ENCODE data around the gene ULBP2.
"Not testable (repeated sequence)": the region's sequence is repeated elsewhere in the genome, so short reads cannot be mapped to it uniquely, and the experiment has no call there.

Gene ULBP2

DNA sequence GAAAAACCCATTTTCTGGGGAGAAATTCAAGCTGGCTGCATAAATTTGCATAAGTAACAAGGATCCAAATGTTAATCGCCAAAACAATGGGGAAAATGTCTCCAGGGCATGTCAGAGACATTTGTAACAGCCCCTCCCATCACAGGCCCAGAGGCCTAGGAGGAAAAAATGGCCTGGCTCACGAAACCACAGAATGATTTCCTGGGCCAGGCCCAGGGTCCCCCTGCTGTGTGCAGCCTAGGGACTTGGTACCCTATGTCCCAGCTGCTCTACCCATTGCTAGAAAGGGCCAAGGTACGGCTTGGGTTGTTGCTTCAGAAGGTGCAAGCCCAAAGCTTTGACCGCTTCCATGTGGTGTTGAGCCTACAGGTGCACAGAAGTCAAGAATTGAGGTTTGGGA, 33.3 kb upstream of the ULBP2 start:
- not testable (repeated sequence) for H3K4me3 ChIP-seq (ENCODE audit: low read depth, low read length)

DNA sequence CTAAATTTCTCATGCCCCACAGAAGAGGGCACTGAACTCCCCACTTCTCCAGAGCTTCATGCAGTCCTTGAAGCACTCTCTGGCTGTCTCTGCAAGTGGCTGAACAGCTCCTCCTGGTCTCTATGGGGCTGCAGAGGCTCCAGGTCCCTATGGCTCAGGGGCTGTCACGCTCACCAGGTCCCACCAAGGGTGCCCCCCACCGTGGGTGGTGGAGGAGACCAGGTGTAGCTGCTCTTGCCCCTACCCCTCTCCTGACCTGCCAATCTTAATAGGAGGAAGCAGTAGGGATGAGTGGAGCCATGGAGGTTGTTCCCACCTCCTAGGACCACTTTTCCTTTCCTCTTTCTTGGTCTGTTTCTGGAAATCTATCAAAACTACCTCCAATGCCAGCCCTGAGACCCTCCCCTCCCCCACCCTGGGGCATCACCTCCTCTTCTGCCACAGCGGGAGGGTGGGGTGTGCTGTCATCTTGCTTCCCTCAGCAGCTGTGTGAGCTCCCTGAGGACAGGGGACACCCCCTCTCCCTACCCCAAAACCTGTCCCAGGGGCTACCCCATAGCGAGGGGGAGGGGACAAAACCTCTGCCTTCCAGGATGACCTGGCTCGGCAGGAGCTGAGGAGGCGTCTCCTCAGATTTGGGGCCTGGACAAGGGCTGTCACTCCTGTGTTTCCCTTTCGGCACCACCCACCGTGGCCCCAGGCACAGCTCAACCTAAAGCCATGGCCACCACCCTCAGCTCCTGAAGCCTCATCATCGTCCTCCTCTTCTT, 31.9 kb upstream of the ULBP2 start:
- no peak overlapping the region for H3K4me3 ChIP-seq (ENCODE audit: low read depth, low read length)

DNA sequence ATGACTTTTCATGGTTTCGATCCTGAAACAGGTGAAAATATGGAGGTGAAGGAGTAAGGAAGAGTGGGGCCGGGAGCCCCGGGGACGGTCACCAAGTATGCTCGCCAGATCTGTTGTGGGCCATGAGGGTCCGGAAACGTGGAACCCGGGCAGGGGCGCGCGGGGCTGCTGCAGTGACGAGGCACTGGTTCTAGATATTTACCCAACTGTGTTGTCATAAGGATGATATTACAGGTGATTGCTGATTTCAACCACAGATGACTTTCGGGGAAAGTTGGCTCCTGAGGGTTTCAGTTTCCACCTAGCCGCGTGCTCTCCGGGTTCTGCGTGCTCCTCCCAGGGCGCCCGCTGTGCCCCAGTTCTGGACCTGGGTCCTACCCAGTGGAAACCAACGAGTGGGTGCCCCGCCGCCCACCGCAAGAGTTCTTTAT, 31.1 kb upstream of the ULBP2 start:
- H3K4me3 ChIP-seq (ENCODE audit: low read depth, low read length) = no peak overlapping the region

DNA sequence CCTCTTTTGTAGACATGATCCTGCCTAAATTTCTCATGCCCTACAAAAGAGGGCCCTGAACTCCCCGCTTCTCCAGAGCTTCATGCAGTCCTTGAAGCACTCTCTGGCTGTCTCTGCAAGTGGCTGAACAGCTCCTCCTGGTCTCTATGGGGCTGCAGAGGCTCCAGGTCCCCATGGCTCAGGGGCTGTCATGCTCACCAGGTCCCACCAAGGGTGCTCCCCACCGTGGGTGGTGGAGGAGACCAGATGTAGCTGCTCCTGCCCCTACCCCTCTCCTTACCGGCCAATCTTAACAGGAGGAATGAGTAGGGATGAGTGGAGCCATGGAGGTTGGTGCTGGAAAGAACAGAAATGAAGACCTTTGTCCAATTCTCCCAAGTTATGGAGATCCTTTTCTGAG, 29.1 kb upstream of the ULBP2 start:
- H3K4me3 ChIP-seq (ENCODE audit: low read depth, low read length) = not testable (repeated sequence)

DNA sequence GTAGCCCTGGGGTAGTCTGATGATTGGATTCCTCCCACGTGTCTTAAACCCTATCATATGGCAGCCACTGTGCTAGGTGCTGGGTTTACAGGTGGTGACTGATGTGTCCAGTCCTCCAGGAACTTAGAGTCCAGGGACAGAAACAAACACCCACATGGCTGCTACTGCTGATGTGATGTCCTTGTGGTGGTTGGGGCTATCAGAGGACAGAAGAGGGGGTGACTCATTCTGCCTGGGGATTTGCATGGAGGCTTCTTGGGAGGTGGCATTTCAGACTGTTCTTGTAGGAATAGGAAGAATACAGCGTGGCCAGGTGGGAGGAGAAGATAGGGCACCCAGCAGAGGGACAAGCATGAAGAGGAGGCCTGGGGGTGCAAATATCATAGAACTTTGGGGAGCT, 28.7 kb upstream of the ULBP2 start:
- H3K4me3 ChIP-seq (ENCODE audit: low read depth, low read length) = no peak overlapping the region

DNA sequence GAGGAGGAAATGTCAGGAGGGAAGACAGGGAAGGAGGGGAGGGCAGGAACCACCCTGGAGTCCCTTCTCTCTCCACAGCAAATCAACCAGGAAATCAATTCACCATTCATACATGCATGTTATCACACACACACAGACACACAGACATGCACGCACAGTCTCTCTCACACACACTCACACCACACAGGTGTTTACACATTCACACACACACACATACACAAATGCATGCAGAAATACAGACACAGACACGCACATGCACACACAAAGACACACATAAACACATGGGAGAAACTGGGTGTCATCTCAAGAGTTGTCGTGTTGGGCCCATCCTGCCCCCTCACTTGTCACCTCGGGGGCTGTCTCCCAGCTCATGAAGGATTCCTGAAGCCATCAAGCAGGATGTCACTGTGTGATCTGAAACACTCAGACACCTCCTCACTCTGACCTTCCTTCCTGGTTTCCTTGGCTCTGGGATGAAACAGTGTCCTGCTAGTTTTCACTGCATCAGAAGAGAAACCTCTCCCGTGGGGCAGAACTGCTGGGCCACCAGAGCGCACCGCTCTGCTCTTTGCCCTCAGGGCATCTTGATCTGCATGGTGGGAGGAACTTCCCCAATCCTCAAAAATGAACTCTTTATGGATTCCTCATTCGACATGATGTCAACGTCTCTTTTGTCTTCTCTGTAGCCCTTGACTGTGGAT, 28.1 kb upstream of the ULBP2 start:
- no peak overlapping the region for H3K4me3 ChIP-seq (ENCODE audit: low read depth, low read length)

DNA sequence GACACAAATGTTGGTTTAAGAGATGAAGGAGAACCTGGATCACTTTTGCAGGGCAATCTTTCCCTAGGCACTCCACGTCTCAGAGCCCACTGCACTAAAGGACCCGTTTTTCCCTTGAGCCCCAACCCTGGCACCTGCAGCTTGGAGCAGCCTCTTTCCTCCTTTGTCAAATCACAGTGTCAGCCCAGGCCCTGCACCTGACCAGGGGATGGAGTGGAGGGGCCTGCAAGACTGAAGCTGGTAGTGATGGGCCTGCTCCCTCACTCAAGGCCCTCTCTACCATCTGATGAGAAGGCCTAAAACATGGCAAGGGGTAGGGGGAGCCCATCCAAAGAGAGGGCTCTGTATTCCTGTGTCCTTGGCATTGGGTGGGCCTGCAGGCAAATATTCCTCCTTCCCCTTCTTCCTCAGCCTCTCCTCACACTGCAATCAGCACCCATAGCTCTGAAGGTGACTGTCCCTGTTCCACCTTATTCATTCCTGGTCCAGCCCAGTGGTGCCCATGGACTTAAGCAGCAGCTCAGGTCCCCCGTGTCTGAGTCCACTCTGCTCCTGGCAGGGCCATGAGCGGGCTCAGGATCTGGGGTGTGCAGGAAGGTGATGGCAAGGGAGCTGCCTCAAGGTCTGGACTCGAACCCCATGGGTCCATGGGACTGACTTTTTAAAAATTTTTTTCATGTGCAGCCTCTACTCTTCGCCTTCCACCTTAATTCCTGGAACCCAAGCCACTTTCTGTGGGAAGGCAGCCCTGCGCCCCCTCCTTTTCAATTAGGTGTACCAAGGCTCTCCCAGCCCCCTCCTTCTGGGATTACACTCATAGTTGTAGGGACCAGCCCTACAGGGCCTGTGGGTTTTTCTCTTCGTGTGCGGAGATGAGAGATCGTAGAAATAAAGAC, 25.6 kb upstream of the ULBP2 start:
- no peak overlapping the region for H3K4me3 ChIP-seq (ENCODE audit: low read depth, low read length)

DNA sequence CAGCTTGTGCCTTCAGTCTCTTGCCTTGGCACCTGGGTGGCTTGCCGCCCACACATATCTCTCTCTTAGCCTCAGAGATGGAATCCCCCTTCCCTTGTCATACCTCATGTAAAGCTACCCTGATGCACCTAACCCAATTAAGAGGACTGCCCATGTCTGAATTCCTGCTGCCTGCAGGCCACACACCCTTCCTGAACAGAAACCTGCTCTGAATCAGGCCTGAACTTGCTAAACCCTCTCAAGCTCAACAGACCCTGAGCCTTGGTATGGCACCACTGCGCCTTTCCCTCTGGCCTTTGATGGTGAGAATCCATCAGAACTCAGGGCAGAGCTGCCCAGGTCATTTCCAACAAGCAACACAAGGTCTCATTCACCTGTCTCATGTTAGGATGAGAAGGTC, 24.1 kb upstream of the ULBP2 start:
- no peak overlapping the region for H3K4me3 ChIP-seq (ENCODE audit: low read depth, low read length)

DNA sequence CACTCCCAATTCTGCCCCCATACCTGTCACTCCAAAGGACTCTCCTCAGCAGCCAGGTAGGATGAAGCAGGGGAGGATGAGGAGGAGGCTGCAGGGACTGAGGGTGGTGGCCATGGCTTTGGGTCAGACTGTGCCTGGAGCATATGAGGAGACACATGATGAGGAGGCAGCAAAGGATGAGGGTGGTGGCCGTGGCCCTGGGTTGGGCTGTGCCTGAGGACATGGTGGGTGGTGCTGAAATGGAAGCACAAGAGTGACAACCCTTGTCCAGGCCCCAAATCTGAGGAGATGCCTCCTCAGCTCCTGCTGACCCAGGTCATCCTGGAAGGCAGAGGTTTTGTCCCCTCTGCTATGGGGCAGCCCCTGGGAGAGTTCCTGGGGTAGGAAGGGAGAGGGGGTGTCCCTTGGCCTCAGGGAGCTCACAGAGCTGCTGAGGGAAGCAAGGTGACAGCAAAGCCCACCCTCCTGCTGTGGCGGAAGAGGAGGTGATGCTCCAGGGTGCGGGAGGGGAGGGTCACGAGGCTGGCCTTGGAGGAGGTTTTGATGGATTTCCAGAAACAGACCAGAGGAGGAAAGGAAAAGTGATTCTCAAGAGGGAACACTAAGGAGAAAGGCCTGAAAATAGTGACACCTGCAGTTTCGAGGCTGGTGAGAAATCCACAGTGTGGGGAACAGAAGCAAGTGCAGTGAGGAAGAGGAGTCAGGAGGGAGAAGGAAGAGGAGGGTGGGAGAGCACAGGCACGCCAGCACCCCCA, 23.5 kb upstream of the ULBP2 start:
- no peak overlapping the region for H3K4me3 ChIP-seq (ENCODE audit: low read depth, low read length)

DNA sequence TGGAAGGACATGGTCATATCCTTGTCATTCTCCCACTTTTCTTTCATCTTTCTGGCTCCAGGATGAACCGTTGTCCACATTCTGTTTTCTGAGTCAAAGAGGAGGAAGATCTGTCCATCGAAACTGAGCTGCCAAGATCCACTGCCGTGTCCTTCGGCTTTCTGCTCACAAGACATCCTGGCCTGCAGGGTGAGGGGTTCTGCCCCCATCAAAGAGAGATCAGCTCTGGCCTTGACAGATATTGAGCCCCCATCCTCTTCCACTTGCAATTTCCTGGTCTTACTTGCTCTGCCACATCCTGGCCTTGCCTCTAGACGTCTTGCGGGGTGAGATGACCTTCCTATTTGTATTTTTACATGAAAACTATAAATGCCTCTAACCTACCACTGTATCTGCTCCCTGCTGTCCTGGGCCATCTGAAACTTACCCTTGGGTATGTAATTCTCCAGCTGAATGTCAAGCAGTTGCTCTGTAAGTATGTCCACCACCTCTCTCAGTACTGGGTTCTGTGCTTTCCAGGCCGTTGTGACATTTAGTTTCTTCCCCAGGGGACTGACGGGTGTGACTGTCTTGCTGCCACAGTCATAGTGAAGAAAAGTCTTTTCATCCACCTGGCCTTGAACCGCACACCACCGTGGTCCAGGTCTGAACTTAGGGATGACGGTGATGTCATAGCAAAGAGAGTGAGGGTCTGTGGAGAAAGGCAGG, 22.5 kb upstream of the ULBP2 start:
- not testable (repeated sequence) for H3K4me3 ChIP-seq (ENCODE audit: low read depth, low read length)

DNA sequence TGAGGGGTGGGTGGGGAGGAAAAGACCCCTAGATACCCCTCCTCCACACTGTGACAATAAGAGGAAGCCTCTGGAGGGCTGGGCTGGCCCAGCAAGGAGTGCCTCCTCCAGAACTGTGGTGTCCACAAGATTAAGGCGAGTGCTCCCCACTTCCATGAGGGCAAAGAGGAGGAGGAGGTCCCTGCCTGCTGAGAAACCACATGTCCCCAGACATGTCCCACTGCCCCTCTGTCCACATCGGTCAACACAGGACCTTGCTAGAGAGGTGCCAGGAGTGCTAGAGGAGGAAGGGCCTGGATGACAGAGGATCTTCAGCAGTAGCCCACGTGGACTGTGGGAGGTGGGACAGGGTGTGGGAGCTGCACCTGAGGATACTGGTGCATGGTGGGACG, 22.0 kb upstream of the ULBP2 start:
- H3K4me3 ChIP-seq (ENCODE audit: low read depth, low read length) = no peak overlapping the region

DNA sequence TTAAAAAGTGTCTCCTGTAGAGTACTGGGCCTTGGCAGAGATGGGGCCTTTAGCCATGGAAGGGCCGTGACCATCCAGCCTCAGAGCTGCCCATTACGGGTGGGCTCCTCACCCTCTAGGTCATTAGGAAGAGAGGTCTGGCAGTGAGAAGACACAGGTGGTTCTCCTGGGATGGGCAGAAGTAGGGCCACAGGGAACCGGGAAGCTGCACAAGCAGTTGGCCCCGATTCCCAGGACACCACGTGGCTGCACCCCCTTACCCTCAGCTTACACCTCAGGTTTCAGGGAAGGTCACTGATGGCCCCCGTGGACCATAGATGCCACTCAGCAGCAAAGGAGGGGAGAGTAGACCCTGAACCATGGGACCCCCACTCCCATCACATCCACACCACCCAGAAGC, 20.5 kb upstream of the ULBP2 start:
- no peak overlapping the region for H3K4me3 ChIP-seq (ENCODE audit: low read depth, low read length)

DNA sequence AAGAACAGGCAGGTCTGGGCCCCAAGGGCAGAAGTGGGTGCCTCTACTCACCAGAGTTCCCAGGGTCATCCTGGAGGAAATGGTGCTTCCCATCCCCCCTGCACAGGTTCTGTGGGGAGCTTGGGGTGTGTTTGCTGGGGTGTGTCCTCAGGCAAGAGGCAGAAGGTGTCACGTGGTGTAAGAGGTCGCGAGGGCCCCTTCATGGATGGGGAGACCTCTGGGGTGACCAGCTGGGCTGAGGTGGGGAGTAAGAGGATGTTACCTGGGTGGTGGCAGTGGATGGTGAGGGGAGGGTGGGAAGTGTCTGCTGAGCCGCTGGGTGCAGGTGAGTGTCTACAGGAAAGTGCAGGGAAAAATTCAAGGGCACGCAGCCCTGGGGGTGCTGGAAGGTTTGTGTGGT, 19.7 kb upstream of the ULBP2 start:
- peak overlapping the region; percentile 45 for H3K4me3 ChIP-seq (ENCODE audit: low read depth, low read length)

DNA sequence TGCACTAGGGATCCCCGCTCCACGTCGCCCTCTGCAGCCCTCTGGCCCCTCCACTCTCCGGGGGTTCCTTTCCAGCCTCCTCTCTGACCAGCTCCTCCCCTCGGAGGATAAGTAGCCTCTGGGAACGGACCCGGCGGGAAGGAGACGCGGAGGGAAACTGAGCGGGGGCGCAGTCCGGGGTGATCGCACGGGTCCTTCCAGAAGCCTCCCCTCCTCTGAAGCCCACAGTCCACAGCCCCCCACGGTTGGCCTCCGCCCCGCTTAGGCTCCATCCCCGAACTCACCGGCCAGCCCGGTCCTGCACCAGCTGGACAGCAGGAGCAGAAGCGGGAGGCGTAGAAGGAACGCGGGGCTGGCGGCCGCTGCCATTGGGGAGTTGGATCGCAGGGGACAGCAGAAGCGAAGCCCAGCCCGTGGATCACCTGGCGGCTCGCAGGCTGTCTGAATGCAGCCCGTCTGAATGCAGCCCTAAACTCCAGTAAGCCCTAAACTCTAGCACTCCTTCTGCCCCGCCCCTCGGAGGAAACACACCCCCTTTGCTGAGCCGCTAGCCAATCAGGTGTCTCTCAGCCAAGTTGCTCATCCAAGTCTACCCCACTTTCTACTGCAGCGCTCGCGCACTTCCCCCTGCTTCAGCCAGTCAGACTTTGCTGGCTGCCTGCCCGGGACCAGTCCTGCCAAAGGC, 19.0 kb upstream of the ULBP2 start, which contains the start of gene RAET1G:
RAET1G (minus strand) TSS at position 480 of the 685 bp plus-strand sequence; CDS start at position 369, 111 bp downstream.
- peak within 1 kb of the TSS; percentile 45 for H3K4me3 ChIP-seq (ENCODE audit: low read depth, low read length)

DNA sequence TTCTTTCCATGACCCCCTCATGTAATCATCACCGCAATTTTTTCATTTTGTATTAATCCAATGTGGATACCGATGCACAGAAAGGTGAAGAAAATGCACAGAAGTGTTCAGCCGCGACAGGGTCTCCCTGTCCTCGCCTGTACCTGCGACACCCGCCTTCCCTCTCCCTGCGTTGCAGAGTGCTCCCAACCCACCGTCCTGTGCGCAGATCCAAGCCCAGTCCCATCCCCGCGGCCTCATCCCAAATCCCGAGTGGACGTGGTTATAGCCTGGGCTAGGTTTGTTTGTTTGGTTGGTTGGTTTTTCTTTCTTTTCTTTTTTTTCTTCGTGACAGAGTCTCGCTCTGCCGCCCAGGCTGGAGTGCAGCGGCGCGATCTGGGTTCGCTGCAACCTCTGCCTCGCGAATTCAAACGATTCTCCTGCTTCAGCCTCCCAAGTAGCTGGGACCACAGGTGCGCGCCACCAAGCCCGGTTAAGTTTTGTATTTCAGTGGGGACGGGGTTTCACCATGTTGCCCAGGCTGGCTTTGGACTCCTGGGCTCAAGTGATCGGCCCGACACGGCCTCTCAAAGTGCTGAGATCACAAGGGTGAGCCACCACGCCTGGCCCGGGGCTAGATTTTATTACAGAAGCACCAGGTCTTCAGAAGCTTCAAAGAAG, 18.4 kb upstream of the ULBP2 start:
- peak overlapping the region; percentile 9 for H3K4me3 ChIP-seq (ENCODE audit: low read depth, low read length)

DNA sequence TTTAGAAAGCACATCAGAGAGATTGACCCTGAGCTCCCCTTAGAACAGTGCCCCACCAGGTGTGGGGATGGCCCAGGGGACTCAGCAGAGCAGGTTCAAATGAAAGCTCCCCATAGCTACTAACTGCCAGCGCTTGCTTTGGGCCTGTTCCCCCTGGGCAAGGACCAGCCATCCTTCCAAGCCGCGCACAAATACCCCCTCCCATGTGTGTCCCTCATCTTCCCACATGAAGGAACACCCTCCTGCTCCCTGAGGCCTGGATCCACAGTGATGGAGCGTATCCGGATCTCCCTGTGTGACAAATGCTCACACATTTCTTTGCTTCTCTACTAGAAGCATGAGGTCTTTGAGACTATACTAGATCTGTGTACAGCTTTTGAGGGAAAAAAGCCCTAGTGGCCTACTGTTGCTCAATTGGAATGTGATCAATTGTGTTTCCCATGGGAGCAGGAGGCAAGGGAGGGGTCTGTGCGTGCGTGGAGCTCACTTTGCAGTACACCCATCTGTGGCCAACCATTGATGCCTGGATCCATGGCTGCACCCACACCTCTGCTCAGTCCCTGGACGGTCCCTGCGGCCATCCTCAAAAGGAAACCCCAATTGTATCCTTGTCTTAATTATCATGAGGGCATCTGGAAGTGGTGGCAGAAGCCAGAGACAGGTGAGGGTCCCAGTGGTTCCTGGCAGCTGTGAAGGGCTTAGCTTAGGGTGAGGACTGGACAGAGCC, 17.4 kb upstream of the ULBP2 start:
- no peak overlapping the region for H3K4me3 ChIP-seq (ENCODE audit: low read depth, low read length)

DNA sequence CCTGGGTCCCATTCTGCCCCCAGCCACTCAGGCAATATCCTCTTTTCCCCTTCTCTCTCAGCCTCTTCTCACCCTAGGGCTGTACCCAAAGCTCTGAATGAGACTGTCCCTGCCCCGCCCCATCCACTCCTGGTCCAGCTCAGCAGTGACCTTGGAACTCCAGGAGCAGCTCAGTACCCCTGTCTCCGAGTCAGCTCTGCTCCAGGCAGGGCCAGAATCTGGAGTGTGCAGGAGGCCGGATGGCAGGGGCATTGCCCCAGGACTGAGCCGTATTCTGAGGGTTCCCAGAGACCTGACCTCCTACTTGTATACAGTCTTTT, 16.9 kb upstream of the ULBP2 start:
- no peak overlapping the region for H3K4me3 ChIP-seq (ENCODE audit: low read depth, low read length)

DNA sequence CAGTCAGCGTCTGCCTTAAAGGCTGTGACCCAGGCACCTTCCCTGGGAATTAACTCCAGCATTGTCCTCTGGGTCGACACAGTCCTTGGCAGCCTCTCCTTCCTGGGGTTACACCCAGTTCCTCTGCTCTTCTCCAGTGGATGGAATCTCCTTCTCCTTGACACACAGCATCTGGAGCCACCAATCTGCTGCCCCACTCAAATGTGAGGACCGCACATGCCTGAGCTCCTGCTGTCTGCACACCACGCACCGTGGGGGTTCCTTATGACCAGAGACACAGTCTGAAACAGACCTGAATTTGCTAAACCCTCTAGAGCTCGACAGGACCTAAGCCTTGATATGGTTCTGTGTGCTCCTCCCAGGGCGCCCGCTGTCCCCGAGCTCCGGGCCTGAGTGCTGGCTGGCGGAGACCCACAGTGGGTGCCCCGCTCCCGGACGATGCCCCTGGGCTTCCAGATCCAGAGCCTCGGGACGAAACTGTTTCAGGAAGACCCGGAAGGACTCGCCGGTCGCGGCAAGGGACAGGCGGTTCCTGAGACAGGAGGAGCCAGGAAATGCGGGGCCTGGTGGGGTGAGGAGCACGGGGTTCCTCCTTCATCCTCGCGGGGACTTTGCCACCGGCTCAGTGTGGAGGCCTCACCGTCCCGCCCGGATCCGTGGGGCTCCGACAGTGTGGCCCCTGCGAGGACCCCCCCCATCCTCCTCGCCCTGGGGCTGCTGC, 16.4 kb upstream of the ULBP2 start:
- peak overlapping the region; percentile 24 for H3K4me3 ChIP-seq (ENCODE audit: low read depth, low read length)

Measured in iPS-11a (cell line).